Stomach smooth muscle (tissue), 2 donors: Measurements from ENCODE around the gene TP63.
"Not testable (repeated sequence)": the region's sequence is repeated elsewhere in the genome, so short reads cannot be mapped to it uniquely, and the experiment has no call there.

Experiments used
- H3K27ac ChIP-seq: one replicate; pipeline ENCODE4 v1.7.0; 2013; ENCODE audit warnings: mild to moderate bottlenecking, low read length, inconsistent platforms
- H3K27me3 ChIP-seq, 2 donors: one replicate each; pipeline ENCODE4 v1.7.0; 2013; ENCODE audit warnings: low read length in 2 of 2; ENCODE audit not compliant: insufficient read depth in 2 of 2, control insufficient read depth in 1 of 2
- H3K36me3 ChIP-seq, 2 donors: one replicate each; pipeline ENCODE4 v1.7.0; 2013; ENCODE audit warnings: low read length in 2 of 2; ENCODE audit not compliant: control insufficient read depth in 2 of 2, insufficient read depth in 2 of 2
- H3K4me1 ChIP-seq: one replicate; pipeline ENCODE4 v1.7.0; 2013; ENCODE audit warnings: low read length; ENCODE audit not compliant: control insufficient read depth, insufficient read depth
- H3K4me3 ChIP-seq, 2 donors: one replicate each; pipeline ENCODE4 v1.7.0; 2013; ENCODE audit warnings: low read length in 2 of 2
- H3K9ac ChIP-seq, 2 donors: one replicate each; pipeline ENCODE4 v1.7.0; 2013; ENCODE audit warnings: low read length in 2 of 2, mild to moderate bottlenecking in 1 of 2
- H3K9me3 ChIP-seq, 2 donors: one replicate each; pipeline ENCODE4 v1.7.0; 2013; ENCODE audit warnings: low read length in 2 of 2; ENCODE audit not compliant: control insufficient read depth in 2 of 2
- donor health status: healthy.
- donor health status: Pancreatic carcinoma.

The TP63 gene

GRCh38 chr3:189646853-189647542, 15.8 kb downstream of the TP63 start:
- H3K4me1 ChIP-seq = no peaks in the 10 kb centered on the region
- H3K4me3 ChIP-seq = no peak overlapping the region
- H3K27ac ChIP-seq = no peak overlapping the region
- H3K36me3 ChIP-seq = no peaks in the 10 kb centered on the region
- no peak overlapping the region for H3K9ac ChIP-seq
- no peaks in the 10 kb centered on the region for H3K27me3 ChIP-seq
- no peaks in the 10 kb centered on the region for H3K9me3 ChIP-seq

- H3K36me3 ChIP-seq = no peaks in the 10 kb centered on the region
- H3K27me3 ChIP-seq = no peaks in the 10 kb centered on the region
- H3K4me3 ChIP-seq = no peak overlapping the region
- H3K4me1 ChIP-seq = no peaks in the 10 kb centered on the region
- no peaks in the 10 kb centered on the region for H3K9me3 ChIP-seq
- H3K27ac ChIP-seq = no peak overlapping the region
- no peak overlapping the region for H3K9ac ChIP-seq
Observed at GRCh38 chr3:189652042-189652441, 20.9 kb downstream of the TP63 start.

- H3K4me3 ChIP-seq = no peak overlapping the region
- H3K9me3 ChIP-seq = no peaks in the 10 kb centered on the region
- no peak overlapping the region for H3K27ac ChIP-seq
- no peaks in the 10 kb centered on the region for H3K27me3 ChIP-seq
- no peaks in the 10 kb centered on the region for H3K4me1 ChIP-seq
- H3K36me3 ChIP-seq = no peaks in the 10 kb centered on the region
- H3K9ac ChIP-seq = no peak overlapping the region
Observed at GRCh38 chr3:189655617-189656016, 24.4 kb downstream of the TP63 start.

- H3K27me3 ChIP-seq = no peaks in the 10 kb centered on the region
- H3K4me3 ChIP-seq = no peak overlapping the region
- H3K9me3 ChIP-seq = no peaks in the 10 kb centered on the region
- no peaks in the 10 kb centered on the region for H3K36me3 ChIP-seq
- no peak overlapping the region for H3K9ac ChIP-seq
- no peaks in the 10 kb centered on the region for H3K4me1 ChIP-seq
- no peak overlapping the region for H3K27ac ChIP-seq
Observed at GRCh38 chr3:189659571-189659970, 28.4 kb downstream of the TP63 start.

DNA sequence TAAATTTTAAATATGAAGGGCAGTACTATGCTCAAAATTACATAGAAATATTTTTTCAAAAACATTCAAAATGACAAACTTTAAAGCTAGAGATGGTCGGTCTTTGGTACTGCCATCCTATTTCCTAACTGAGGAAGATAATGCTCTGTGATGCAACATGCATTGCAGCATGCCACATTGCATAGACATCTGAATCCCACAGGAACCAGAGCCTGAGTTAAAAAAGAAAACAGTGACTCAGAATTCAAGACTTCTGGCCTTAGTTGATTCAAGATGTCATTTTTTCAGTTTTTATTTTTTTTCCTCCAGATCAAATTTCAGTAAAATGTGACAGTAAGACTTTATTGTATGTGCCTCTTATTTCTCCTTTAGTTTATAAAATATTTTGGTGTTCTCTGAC, 33.1 kb downstream of the TP63 start:
- Histone ChIP-seq H3K27ac (no peak overlapping the region), H3K36me3 (no peaks in the 10 kb centered on the region), H3K9ac (no peak overlapping the region), H3K9me3 (no peaks in the 10 kb centered on the region), H3K4me3 (no peak overlapping the region), H3K27me3 (no peaks in the 10 kb centered on the region), H3K4me1 (no peaks in the 10 kb centered on the region)

DNA sequence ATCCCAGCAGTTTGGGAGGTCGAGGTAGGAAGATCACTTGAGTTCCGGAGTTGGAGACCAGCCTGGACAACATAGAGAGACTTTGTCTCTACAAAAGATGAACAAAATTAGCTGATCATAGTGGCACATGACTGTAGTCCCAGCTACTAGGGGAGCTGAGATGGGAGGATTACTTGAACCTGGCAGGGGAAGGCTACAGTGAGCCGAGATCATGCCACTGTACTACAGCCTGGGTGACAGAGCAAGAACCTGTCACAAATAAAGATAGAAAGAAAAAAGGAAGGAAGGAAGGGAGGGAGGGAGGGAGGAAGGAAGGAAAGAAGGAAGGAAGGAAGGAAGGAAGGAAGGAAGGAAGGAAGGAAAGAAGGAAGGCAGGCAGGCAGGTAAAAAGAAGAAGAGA, 41.2 kb downstream of the TP63 start:
- H3K27me3 ChIP-seq, H3K9ac ChIP-seq, H3K36me3 ChIP-seq, H3K9me3 ChIP-seq, H3K27ac ChIP-seq, H3K4me1 ChIP-seq, H3K4me3 ChIP-seq: not testable (repeated sequence)

GRCh38 chr3:189673535-189673934, 42.3 kb downstream of the TP63 start:
- no peak overlapping the region for H3K27ac ChIP-seq
- H3K36me3 ChIP-seq = no peaks in the 10 kb centered on the region
- no peak overlapping the region for H3K4me3 ChIP-seq
- H3K9me3 ChIP-seq = no peaks in the 10 kb centered on the region
- H3K4me1 ChIP-seq = no peaks in the 10 kb centered on the region
- no peaks in the 10 kb centered on the region for H3K27me3 ChIP-seq
- H3K9ac ChIP-seq = no peak overlapping the region

DNA sequence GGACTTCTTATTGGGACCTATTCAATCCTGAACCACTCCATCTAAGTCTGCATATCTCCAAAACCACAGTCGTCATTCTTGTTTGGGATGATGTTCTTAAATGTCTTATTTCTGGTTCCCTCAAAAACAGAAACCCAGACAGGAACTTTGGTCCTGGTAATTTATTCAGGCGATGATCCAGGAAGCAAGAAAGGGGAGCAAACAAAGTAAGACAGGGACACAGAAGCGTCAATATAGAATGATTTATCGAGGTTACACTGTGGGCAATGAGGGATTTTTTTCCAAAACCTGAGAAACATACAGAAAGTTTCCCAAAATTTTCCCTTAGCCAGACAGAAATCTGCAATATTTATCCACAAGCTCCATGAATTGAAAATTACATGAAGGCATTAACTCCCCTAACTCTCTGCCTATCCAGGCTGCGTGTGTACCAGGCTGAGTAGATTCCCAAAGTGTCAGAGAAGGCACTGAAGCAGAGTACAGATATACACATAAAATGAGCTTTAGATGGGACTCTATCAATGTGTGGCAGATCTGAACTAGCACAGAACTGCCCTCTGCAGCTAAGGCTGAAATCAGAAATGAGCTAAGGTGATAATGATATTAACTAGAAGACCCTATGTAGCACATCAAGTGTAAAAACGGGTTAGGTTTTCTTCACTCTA, 43.2 kb downstream of the TP63 start:
- Histone ChIP-seq H3K27me3 (no peaks in the 10 kb centered on the region), H3K27ac (no peak overlapping the region), H3K9me3 (no peaks in the 10 kb centered on the region), H3K4me1 (no peaks in the 10 kb centered on the region), H3K9ac (no peak overlapping the region), H3K4me3 (no peak overlapping the region), H3K36me3 (no peaks in the 10 kb centered on the region)

- H3K9me3 ChIP-seq = peaks cover 0 to 4% of the 10 kb centered on the region in 2 donors
- H3K27ac ChIP-seq = no peak overlapping the region
- H3K4me1 ChIP-seq = no peaks in the 10 kb centered on the region
- no peaks in the 10 kb centered on the region for H3K27me3 ChIP-seq
- no peak overlapping the region for H3K9ac ChIP-seq
- H3K36me3 ChIP-seq = no peaks in the 10 kb centered on the region
- no peak overlapping the region for H3K4me3 ChIP-seq
Observed at GRCh38 chr3:189677667-189678066, 46.5 kb downstream of the TP63 start.

GRCh38 chr3:189680723-189681122, 49.5 kb downstream of the TP63 start:
- Histone ChIP-seq H3K9ac (no peak overlapping the region), H3K4me3 (no peak overlapping the region), H3K36me3 (no peaks in the 10 kb centered on the region), H3K27me3 (no peaks in the 10 kb centered on the region), H3K27ac (no peak overlapping the region), H3K9me3 (peaks cover 0 to 4% of the 10 kb centered on the region in 2 donors), H3K4me1 (no peaks in the 10 kb centered on the region)

- H3K4me1 ChIP-seq = no peaks in the 10 kb centered on the region
- H3K36me3 ChIP-seq = no peaks in the 10 kb centered on the region
- H3K9ac ChIP-seq = no peak overlapping the region
- no peaks in the 10 kb centered on the region for H3K27me3 ChIP-seq
- H3K4me3 ChIP-seq = no peak overlapping the region
- H3K27ac ChIP-seq = no peak overlapping the region
- peaks cover 0 to 4% of the 10 kb centered on the region in 2 donors for H3K9me3 ChIP-seq
Observed at GRCh38 chr3:189683546-189684255, 52.5 kb downstream of the TP63 start.
